Measurements from ENCODE around the gene DZANK1. TPM values are rescaled to one million over a fixed set of nuclear protein-coding genes. Genes with fewer than 3 reads are reported as not detected.

Gene DZANK1
- total and polyA plus RNA-seq, 9 of the 15 experiments (the other 6 are each of a cell fraction or from before 2014, with no cell fraction given) = 0.04 to 0.18 (median 0.11) TPM; not detected in 2

- peaks cover 22% of the 10 kb centered on the region for H3K79me2 ChIP-seq (ENCODE audit: control insufficient read depth, insufficient read depth, low read length)
- H3K36me3 ChIP-seq (ENCODE audit: control insufficient read depth, insufficient read depth, low read length) = peaks cover 9% of the 10 kb centered on the region; the same call in 1 of the 3 replicates
- ChIA-PET POLR2A (interaction anchor here (0.9 to 1.5 kb wide), 3 partner anchors 9 to 41 kb away, joined by 3 to 7 read pairs (median 4); partner anchors contain the start of gene SEC23B), CTCF (ENCODE audit: low intra/inter-chr PET ratio) (no interaction called here)
- 2% methylated on average over 13 of the region's 15 CpGs for WGBS (ENCODE audit: insufficient coverage, low coverage, missing lambda C conversion rate)
- peak overlapping the region; percentile 78 for H3K4me2 ChIP-seq (ENCODE audit: insufficient read depth, low read length)
- intact Hi-C loops (cut with micrococcal nuclease) (no loop called here), in situ Hi-C loops (cut with MboI) (no loop called here)
- BruUV-seq (replicated peaks) = no TSS peak
- ATAC-seq (peak; percentile 19), DNase-seq (ENCODE audit: extremely low read depth in 1 of 4, low spot score in 3 of 4) (no peak), FAIRE-seq (no peak)
- peak overlapping the region; percentile 91 for H2AFZ ChIP-seq (ENCODE audit: low read depth, low read length)
- H3K9me3 ChIP-seq (replicated peaks; ENCODE audit: control insufficient read depth, insufficient read depth, low read depth, low read length) = no peaks in the 10 kb centered on the region
- TF ChIP-seq SREBF2 (CRISPR knock-in tag; IDR thresholded peaks at IDR 0.05) = no peak
- TF ChIP-seq NR2C2 (CRISPR knock-in tag; IDR thresholded peaks at IDR 0.05) = no peak
- no peak for TF ChIP-seq NR2C2 (tag; IDR thresholded peaks at IDR 0.05)
- TF ChIP-seq CREB5 (CRISPR knock-in tag; IDR thresholded peaks at IDR 0.05) = no peak
- TF ChIP-seq, protein P1, sequence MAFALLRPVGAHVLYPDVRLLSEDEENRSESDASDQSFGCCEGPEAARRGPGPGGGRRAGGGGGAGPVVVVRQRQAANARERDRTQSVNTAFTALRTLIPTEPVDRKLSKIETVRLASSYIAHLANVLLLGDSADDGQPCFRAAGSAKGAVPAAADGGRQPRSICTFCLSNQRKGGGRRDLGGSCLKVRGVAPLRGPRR (CRISPR knock-in tag; IDR thresholded peaks at IDR 0.05) = no peak
- no peak for TF ChIP-seq HOXB6 (CRISPR knock-in tag; IDR thresholded peaks at IDR 0.05; ENCODE audit: borderline replicate concordance)
- no peak for TF ChIP-seq ZBTB43 (CRISPR knock-in tag; IDR thresholded peaks at IDR 0.05)
- no peak for TF ChIP-seq ARID2 (IDR thresholded peaks at IDR 0.05)
- TF ChIP-seq SMARCB1 (IDR thresholded peaks at IDR 0.05; ENCODE audit: insufficient read length, low read depth) = no peak
- no peak for TF ChIP-seq CHCHD3 (CRISPR knock-in tag; IDR thresholded peaks at IDR 0.05)
- no peak for TF ChIP-seq SREBF1 (IDR thresholded peaks at IDR 0.05; ENCODE audit: borderline replicate concordance, low read depth, low read length)
- no peak for TF ChIP-seq GTF2E2 (tag; IDR thresholded peaks at IDR 0.05)
- no peak for TF ChIP-seq SAFB (IDR thresholded peaks at IDR 0.05; ENCODE audit: borderline replicate concordance, low read depth, low read length)
- TF ChIP-seq CBX2 (IDR thresholded peaks at IDR 0.05; ENCODE audit: insufficient read depth, low read length, poor library complexity, severe bottlenecking) = no peak
- TF ChIP-seq SPI1 (IDR thresholded peaks at IDR 0.05; ENCODE audit: borderline replicate concordance, low read depth, low read length) = no peak
- no peak for TF ChIP-seq ZFP36 (IDR thresholded peaks at IDR 0.05; ENCODE audit: low read depth, low read length, partially characterized antibody)
- TF ChIP-seq ZNF592 (IDR thresholded peaks at IDR 0.05) = no peak
- no peak overlapping the region for H3K27ac ChIP-seq (ENCODE audit: extremely low read depth, low read depth, low read length)
- peaks cover 0 to 11% of the 10 kb centered on the region in 2 experiments; a peak in 1 of 5 replicates for H3K4me1 ChIP-seq (replicated peaks in 1 of 2; ENCODE audit: control insufficient read depth in 2 of 2, insufficient read depth in 2 of 2, low read length in 2 of 2)
- no peaks in the 10 kb centered on the region for H3K27me3 ChIP-seq (ENCODE audit: control insufficient read depth in 2 of 2, insufficient read depth in 2 of 2, low read length in 2 of 2)
- H3K9ac ChIP-seq (ENCODE audit: insufficient read depth in 1 of 2, low read depth in 2 of 2, low read length in 2 of 2) = peak overlapping the region; percentile 75 to 81; a peak in 3 of 4 replicates
- no peaks in the 10 kb centered on the region for H3K9me1 ChIP-seq (ENCODE audit: control insufficient read depth, insufficient read depth, low read length)
- H4K20me1 ChIP-seq (replicated peaks; ENCODE audit: control insufficient read depth, insufficient read depth, low read length) = no peaks in the 10 kb centered on the region
- peak overlapping the region; percentile 82 for H3K4me3 ChIP-seq
Observed at GRCh38 chr20:18466574-18466893, 296 bp downstream of the DZANK1 start.
